COLO668 (cell line): ENCODE measurements around the gene ZNF433.
"Not testable (repeated sequence)": the region's sequence is repeated elsewhere in the genome, so short reads cannot be mapped to it uniquely, and the experiment has no call there.

Experiments
- DNase-seq: peaks from one replicate; lab custom pipeline; 2025; ENCODE audit not compliant: unreplicated experiment; lab: John Stamatoyannopoulos, UW

The ZNF433 gene

GRCh38 chr19:11991921-11992320 lies 43.6 kb downstream of the ZNF433 start:
- not testable (repeated sequence) for DNase-seq

GRCh38 chr19:11989112-11989456 lies 46.4 kb downstream of the ZNF433 start:
- no peak for DNase-seq

GRCh38 chr19:11987405-11988281 lies 47.8 kb downstream of the ZNF433 start:
- peak; percentile 97 for DNase-seq

- no peak for DNase-seq
Measured at GRCh38 chr19:11986754-11987153, 48.7 kb downstream of the ZNF433 start.

GRCh38 chr19:11984986-11985385 lies 50.5 kb downstream of the ZNF433 start:
- peak; percentile 16 for DNase-seq

GRCh38 chr19:11982526-11982925 lies 53.0 kb downstream of the ZNF433 start:
- DNase-seq: no peak

GRCh38 chr19:11979527-11979926 lies 56.0 kb downstream of the ZNF433 start:
- DNase-seq: no peak

- no peak for DNase-seq
Measured at GRCh38 chr19:11978492-11979100, 56.9 kb downstream of the ZNF433 start.

- no peak for DNase-seq
Measured at GRCh38 chr19:11973019-11973810, 62.3 kb downstream of the ZNF433 start.

- no peak for DNase-seq
Measured at GRCh38 chr19:11971041-11971440, 64.4 kb downstream of the ZNF433 start.

- no peak for DNase-seq
Measured at GRCh38 chr19:11970174-11970573, 65.3 kb downstream of the ZNF433 start.

GRCh38 chr19:11964858-11965645 lies 70.4 kb downstream of the ZNF433 start, which contains the start of gene ZNF763:
Gene ZNF763, plus strand, starts transcription at chr19:11965040. Its CDS starts 169 bp downstream, at chr19:11965209.
- DNase-seq: peak; percentile 93
